Endothelial cell of umbilical vein (primary cell): ENCODE results near the gene ITPR2. TPM values are rescaled to one million over a fixed set of nuclear protein-coding genes. Genes with fewer than 3 reads are reported as not detected.

Experiments
- BruUV-seq: library from RNA; stranded (reverse); fragments of 400-500 nt; replicated peaks from 2 replicates; lab custom pipeline; 2021; lab: Mats Ljungman, UMichigan
- CTCF ChIA-PET: fragments of 300-600, 350-600 bp; sonication (Branson Sonifier 250); formaldehyde crosslinking; loops from one replicate; lab custom pipeline; 2021; ENCODE audit warnings: antibody characterized with exemption, inconsistent platforms; lab: Charles Lee
- POLR2A ChIA-PET: fragments of 300-600, 350-600 bp; sonication (Branson Sonifier 250); formaldehyde crosslinking; loops from one replicate; lab custom pipeline; 2021; ENCODE audit warnings: antibody characterized with exemption, inconsistent platforms; lab: Charles Lee
- DNase-seq: peaks from one replicate; pipeline ENCODE4 v3.0.0-alpha.2; 2011; ENCODE audit warnings: low read depth, low spot score
- FAIRE-seq: peaks from 2 replicates; lab custom pipeline; 2011; peaks lifted over from hg19 to GRCh38; lab: Jason Lieb, UNC
- H2AFZ ChIP-seq: 2 replicates; pipeline ENCODE4 v1.6.0; 2012; ENCODE audit warnings: low read depth, low read length, control low read depth, inconsistent platforms
- H3K27ac ChIP-seq: 2 replicates; pipeline ENCODE4 v1.5.1; 2011; ENCODE audit warnings: low read depth, mild to moderate bottlenecking, control low read depth, low read length, moderate library complexity; ENCODE audit not compliant: insufficient read depth
- H3K27me3 ChIP-seq, 2 experiments: 2 replicates each; pipeline versions ENCODE4 v1.6.0 to v1.6.1; 2011; ENCODE audit warnings: low read length in 2 of 2, mixed read lengths in 1 of 2; ENCODE audit not compliant: control insufficient read depth in 2 of 2, insufficient read depth in 2 of 2
- H3K36me3 ChIP-seq, 2 experiments: 2 replicates in 1 of 2; 3 replicates in 1 of 2; pipeline ENCODE4 v1.5.1; 2011; ENCODE audit warnings: low read length in 2 of 2, mild to moderate bottlenecking in 1 of 2, moderate library complexity in 1 of 2; ENCODE audit not compliant: control insufficient read depth in 2 of 2, insufficient read depth in 2 of 2; ENCODE audit errors: extremely low read depth in 1 of 2
- H3K4me1 ChIP-seq: 3 replicates; pipeline ENCODE4 v1.5.1; 2011; ENCODE audit warnings: mild to moderate bottlenecking, low read length; ENCODE audit not compliant: control insufficient read depth, insufficient read depth; ENCODE audit errors: extremely low read depth
- H3K4me2 ChIP-seq: 2 replicates; pipeline ENCODE4 v1.6.1; 2011; ENCODE audit warnings: low read length, control low read depth, mixed read lengths; ENCODE audit not compliant: insufficient read depth
- H3K4me3 ChIP-seq, 3 experiments: fragments of 200-600 bp in 1 of 3; sonication (generic), shearing (Covaris generic) in 1 of 3; replicated peaks in 1 of 3; 2 replicates each; pipeline ENCODE4 v1.5.1; 2011 to 2016; ENCODE audit warnings: control low read depth in 3 of 3, low read length in 3 of 3, mild to moderate bottlenecking in 2 of 3, inconsistent platforms in 1 of 3, low read depth in 1 of 3, moderate library complexity in 1 of 3; ENCODE audit not compliant: insufficient read depth in 1 of 3
- H3K79me2 ChIP-seq: 2 replicates; pipeline ENCODE4 v1.6.0; 2012; ENCODE audit warnings: low read length, inconsistent platforms; ENCODE audit not compliant: control insufficient read depth, insufficient read depth
- H3K9ac ChIP-seq: replicated peaks from 2 replicates; pipeline ENCODE3; 2011; ENCODE audit warnings: low read length, control low read depth; ENCODE audit not compliant: insufficient read depth; ENCODE audit errors: extremely low read depth
- H3K9me1 ChIP-seq: replicated peaks from 3 replicates; pipeline ENCODE4 v1.6.0; 2011; ENCODE audit warnings: mild to moderate bottlenecking, low read length; ENCODE audit not compliant: control insufficient read depth, insufficient read depth; ENCODE audit errors: extremely low read depth
- H3K9me3 ChIP-seq: replicated peaks from 2 replicates; pipeline ENCODE4 v1.5.1; 2012; ENCODE audit warnings: low read length, inconsistent platforms; ENCODE audit not compliant: control insufficient read depth, insufficient read depth
- H4K20me1 ChIP-seq: replicated peaks from 2 replicates; pipeline ENCODE3; 2011; ENCODE audit warnings: mild to moderate bottlenecking, low read length; ENCODE audit not compliant: control insufficient read depth, insufficient read depth; ENCODE audit errors: extremely low read depth
- EZH2 ChIP-seq: IDR thresholded peaks from 2 replicates; pipeline ENCODE4 v1.6.1; 2012; ENCODE audit warnings: borderline replicate concordance, low read depth, mild to moderate bottlenecking, moderate library complexity, low read length, inconsistent platforms; ENCODE audit not compliant: severe bottlenecking
- FOS ChIP-seq: IDR thresholded peaks from 2 replicates; pipeline ENCODE4 v1.6.1; 2011; ENCODE audit warnings: mild to moderate bottlenecking, low read length, moderate library complexity, borderline replicate concordance; ENCODE audit not compliant: insufficient read depth
- GATA2 ChIP-seq: IDR thresholded peaks from 2 replicates; pipeline ENCODE4 v1.7.0; 2011; ENCODE audit warnings: low read depth, mild to moderate bottlenecking, moderate library complexity, mixed read lengths, low read length; ENCODE audit not compliant: insufficient read length, insufficient read depth
- JUN ChIP-seq: IDR thresholded peaks from 2 replicates; pipeline ENCODE4 v1.6.1; 2011; ENCODE audit warnings: borderline replicate concordance, low read depth; ENCODE audit not compliant: insufficient read length, insufficient read depth
- MYC ChIP-seq: IDR thresholded peaks from one replicate; pipeline ENCODE4 v1.6.1; 2011; ENCODE audit warnings: mild to moderate bottlenecking, low read depth, low read length
- POLR2A ChIP-seq: IDR thresholded peaks from 2 replicates; pipeline ENCODE4 v1.6.1; 2012; ENCODE audit warnings: low read depth, mild to moderate bottlenecking, control low read depth, low read length
- POLR2AphosphoS5 ChIP-seq: IDR thresholded peaks from 2 replicates; pipeline ENCODE4 v1.6.1; 2012; ENCODE audit warnings: low read depth, mild to moderate bottlenecking, control low read depth, low read length, moderate library complexity; ENCODE audit not compliant: insufficient read depth
- dilution Hi-C: fragments of 300-500 bp; cut with MboI; formaldehyde crosslinking; loops from one replicate; pipeline ENCODE4 v1.15.0; 2019; ENCODE audit warnings: low sequenced_read_pairs; ENCODE audit not compliant: extremely low pct_ligation_motif_present
- intact Hi-C: fragments of 100-400 bp; cut with micrococcal nuclease; formaldehyde crosslinking; loops from one replicate; pipeline ENCODE4 v1.10.0; 2022
- polyA plus RNA-seq, 4 experiments: library from polyadenylated mRNA; depleted of rRNA in 3 of 4; stranded (reverse) in 3 of 4; unstranded in 1 of 4; fragments of >200 nt; gene quantifications; 2 replicates each; pipeline versions ENCODE4 v1.2.1 to v1.2.3, GENCODE V29; 2011 to 2012; ENCODE audit warnings: missing spikeins in 1 of 4
- total RNA-seq: library from RNA; stranded (reverse); gene quantifications from 2 replicates; pipeline ENCODE4 v1.2.3, GENCODE V29; 2021
- TF ChIP-seq, protein P1 (sequence below): IDR thresholded peaks from 2 replicates; pipeline ENCODE4 v1.6.1; 2011; ENCODE audit not compliant: insufficient read depth, insufficient read length
- TF ChIP-seq, protein P2 (sequence below), 2 donors: IDR thresholded peaks; 1 replicate in 1 of 2; 2 replicates in 1 of 2; pipeline ENCODE4 v1.5.1; 2011; ENCODE audit warnings: low read length in 2 of 2, mild to moderate bottlenecking in 2 of 2, moderate library complexity in 2 of 2, control low read depth in 1 of 2, inconsistent platforms in 1 of 2, low read depth in 1 of 2; ENCODE audit not compliant: insufficient read depth in 1 of 2; ENCODE audit errors: extremely low read depth in 1 of 2

Gene ITPR2
- total and polyA plus RNA-seq, 2 donors (not counting 3 experiments of a cell fraction or from before 2014, with no cell fraction given): 16.2 to 86.8 TPM

GRCh38 chr12:26520869-26521268, 312.1 kb downstream of the ITPR2 start:
- no peak overlapping the region for H3K4me2 ChIP-seq
- no peak for DNase-seq
- no peaks in the 10 kb centered on the region for H3K9me1 ChIP-seq
- peaks cover 2% of the 10 kb centered on the region for H3K9me3 ChIP-seq
- H3K79me2 ChIP-seq: no peaks in the 10 kb centered on the region
- BruUV-seq: no TSS peak
- H3K9ac ChIP-seq: no peak overlapping the region
- FAIRE-seq: no peak
- no peak overlapping the region for H3K4me3 ChIP-seq
- H3K27me3 ChIP-seq: no peaks in the 10 kb centered on the region
- H3K36me3 ChIP-seq: peaks cover 0 to 2% of the 10 kb centered on the region in 2 experiments
- H3K27ac ChIP-seq: no peak overlapping the region
- no peak overlapping the region for H2AFZ ChIP-seq
- no peak for TF ChIP-seq MYC
- no peak for TF ChIP-seq EZH2
- TF ChIP-seq POLR2AphosphoS5: no peak
- no peak for TF ChIP-seq POLR2A
- TF ChIP-seq, protein P1, sequence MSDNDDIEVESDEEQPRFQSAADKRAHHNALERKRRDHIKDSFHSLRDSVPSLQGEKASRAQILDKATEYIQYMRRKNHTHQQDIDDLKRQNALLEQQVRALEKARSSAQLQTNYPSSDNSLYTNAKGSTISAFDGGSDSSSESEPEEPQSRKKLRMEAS: no peak
- TF ChIP-seq JUN: no peak
- TF ChIP-seq GATA2: no peak
- TF ChIP-seq, protein P2, sequence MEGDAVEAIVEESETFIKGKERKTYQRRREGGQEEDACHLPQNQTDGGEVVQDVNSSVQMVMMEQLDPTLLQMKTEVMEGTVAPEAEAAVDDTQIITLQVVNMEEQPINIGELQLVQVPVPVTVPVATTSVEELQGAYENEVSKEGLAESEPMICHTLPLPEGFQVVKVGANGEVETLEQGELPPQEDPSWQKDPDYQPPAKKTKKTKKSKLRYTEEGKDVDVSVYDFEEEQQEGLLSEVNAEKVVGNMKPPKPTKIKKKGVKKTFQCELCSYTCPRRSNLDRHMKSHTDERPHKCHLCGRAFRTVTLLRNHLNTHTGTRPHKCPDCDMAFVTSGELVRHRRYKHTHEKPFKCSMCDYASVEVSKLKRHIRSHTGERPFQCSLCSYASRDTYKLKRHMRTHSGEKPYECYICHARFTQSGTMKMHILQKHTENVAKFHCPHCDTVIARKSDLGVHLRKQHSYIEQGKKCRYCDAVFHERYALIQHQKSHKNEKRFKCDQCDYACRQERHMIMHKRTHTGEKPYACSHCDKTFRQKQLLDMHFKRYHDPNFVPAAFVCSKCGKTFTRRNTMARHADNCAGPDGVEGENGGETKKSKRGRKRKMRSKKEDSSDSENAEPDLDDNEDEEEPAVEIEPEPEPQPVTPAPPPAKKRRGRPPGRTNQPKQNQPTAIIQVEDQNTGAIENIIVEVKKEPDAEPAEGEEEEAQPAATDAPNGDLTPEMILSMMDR (IDR thresholded peaks at IDR 0.05; ENCODE audit: extremely low read depth in 1 of 2, insufficient read depth in 1 of 2, low read depth in 1 of 2, low read length in 2 of 2): no peak
- no peak for TF ChIP-seq FOS
- POLR2A ChIA-PET: no interaction called here
- dilution Hi-C loops: no loop called here
- intact Hi-C loops: loop anchor here (10.0 kb wide), 1 partner anchor 396 kb away; the partner anchor contains the start of gene BHLHE41
- CTCF ChIA-PET: interaction anchor here (0.6 to 1.6 kb wide), 7 partner anchors 10 to 402 kb away, joined by 3 to 6 read pairs (median 3); no protein-coding TSS in a partner anchor
- no peaks in the 10 kb centered on the region for H4K20me1 ChIP-seq
- peaks cover 8% of the 10 kb centered on the region for H3K4me1 ChIP-seq
